Activated CD8-positive, alpha-beta T cell treated with anti-CD3 and anti-CD28 coated beads for 36 hours (primary cell): ENCODE measurements around the gene SLC24A3. TPM values are rescaled to one million over a fixed set of nuclear protein-coding genes. Genes with fewer than 3 reads are reported as not detected.

Source experiments
- ATAC-seq: fragments of 200-7000 bp; cut with Tn5 transposase; one replicate; pipeline ENCODE4 v1.10.0; 2021; ENCODE audit warnings: mild to moderate bottlenecking, moderate library complexity
- CTCF ChIA-PET: fragments of 350-600 bp; sonication (Branson Sonifier 250); formaldehyde crosslinking; loops from one replicate; lab custom pipeline; 2021; ENCODE audit warnings: antibody characterized with exemption; lab: Charles Lee
- POLR2A ChIA-PET: fragments of 350-600 bp; sonication (Branson Sonifier 250); formaldehyde crosslinking; loops from one replicate; lab custom pipeline; 2021; ENCODE audit warnings: antibody characterized with exemption; lab: Charles Lee
- DNase-seq: peaks from one replicate; pipeline ENCODE4 v3.0.0-alpha.2; 2020
- H3K27ac Mint-ChIP-seq: one replicate; pipeline ENCODE4 v1.8.0; 2021; ENCODE audit warnings: mild to moderate bottlenecking, mixed read lengths
- H3K27me3 Mint-ChIP-seq: one replicate; pipeline ENCODE4 v1.8.0; 2021; ENCODE audit warnings: mixed read lengths
- H3K36me3 Mint-ChIP-seq: one replicate; pipeline ENCODE4 v1.8.0; 2021; ENCODE audit warnings: low read depth, mixed read lengths
- H3K4me1 Mint-ChIP-seq: one replicate; pipeline ENCODE4 v1.8.0; 2021; ENCODE audit warnings: low read depth, mixed read lengths
- H3K4me3 Mint-ChIP-seq: one replicate; pipeline ENCODE4 v1.8.0; 2021; ENCODE audit warnings: mild to moderate bottlenecking, moderate library complexity, mixed read lengths
- H3K9me3 Mint-ChIP-seq: one replicate; pipeline ENCODE4 v1.8.0; 2021; ENCODE audit warnings: mixed read lengths
- CTCF ChIP-seq: fragments of 200-600 bp; IDR thresholded peaks from one replicate; pipeline ENCODE4 v1.8.0; 2022; ENCODE audit warnings: antibody characterized with exemption, mild to moderate bottlenecking
- intact Hi-C: fragments of 100-400 bp; cut with micrococcal nuclease; formaldehyde crosslinking; loops from one replicate; pipeline ENCODE4 v1.10.0; 2022
- total RNA-seq, 2 experiments: library from RNA; stranded (reverse); gene quantifications; one replicate each; pipeline ENCODE4 v1.2.3, GENCODE V29; 2021

The SLC24A3 gene
- total RNA-seq, 2 experiments from 2014 or later = not detected

- ChIA-PET POLR2A (no interaction called here), CTCF (no interaction called here)
- DNase-seq (no peak), ATAC-seq (no peak)
- Mint-ChIP-seq H3K27me3 (peaks cover 38% of the 10 kb centered on the region), H3K9me3 (no peaks in the 10 kb centered on the region), H3K36me3 (no peaks in the 10 kb centered on the region), H3K4me3 (no peak overlapping the region), H3K4me1 (no peaks in the 10 kb centered on the region), H3K27ac (no peak overlapping the region)
- intact Hi-C loops = no loop called here
- no peak for TF ChIP-seq CTCF
Observed at GRCh38 chr20:19756761-19757486, 544.5 kb downstream of the SLC24A3 start.

DNA sequence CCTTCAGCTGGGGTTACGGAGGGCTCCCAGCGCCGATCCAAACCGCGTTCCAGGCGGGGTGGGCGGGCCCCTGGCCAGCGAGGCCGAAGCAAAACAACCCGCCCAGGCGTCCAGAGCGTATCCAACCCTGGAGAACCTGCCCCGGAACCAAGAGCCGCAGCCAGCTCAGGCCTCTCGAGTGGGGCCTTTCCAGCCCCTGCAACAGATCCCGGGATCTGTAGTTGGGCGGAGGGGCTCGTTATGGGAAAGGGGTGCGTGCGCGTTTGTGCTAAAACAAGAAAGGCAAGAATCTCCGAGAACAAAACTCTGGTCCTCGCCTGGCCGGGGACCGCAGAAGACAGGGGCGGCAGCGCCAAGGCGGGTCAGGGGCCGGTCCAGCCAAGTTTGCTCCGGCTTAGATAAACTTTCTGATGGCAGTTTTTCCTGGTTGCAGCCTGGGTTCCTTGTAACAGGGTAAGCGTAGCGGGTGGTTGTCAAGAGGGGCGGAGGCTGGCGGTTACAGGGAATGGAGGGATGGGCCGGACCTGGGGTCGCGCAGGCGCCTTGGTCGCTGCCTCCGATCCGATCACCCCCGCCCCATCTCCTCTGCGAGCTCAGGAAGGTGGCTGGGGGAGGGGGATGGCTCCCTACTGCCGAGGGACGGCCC lies 545.2 kb downstream of the SLC24A3 start:
- no peak overlapping the region for H3K4me3 Mint-ChIP-seq
- POLR2A ChIA-PET = no interaction called here
- H3K27ac Mint-ChIP-seq = no peak overlapping the region
- H3K9me3 Mint-ChIP-seq = no peaks in the 10 kb centered on the region
- no peak for TF ChIP-seq CTCF
- CTCF ChIA-PET = no interaction called here
- ATAC-seq (peak; percentile 37), DNase-seq (peak; percentile 24)
- H3K4me1 Mint-ChIP-seq = no peaks in the 10 kb centered on the region
- intact Hi-C loops = no loop called here
- H3K27me3 Mint-ChIP-seq = peaks cover 38% of the 10 kb centered on the region
- no peaks in the 10 kb centered on the region for H3K36me3 Mint-ChIP-seq

DNA sequence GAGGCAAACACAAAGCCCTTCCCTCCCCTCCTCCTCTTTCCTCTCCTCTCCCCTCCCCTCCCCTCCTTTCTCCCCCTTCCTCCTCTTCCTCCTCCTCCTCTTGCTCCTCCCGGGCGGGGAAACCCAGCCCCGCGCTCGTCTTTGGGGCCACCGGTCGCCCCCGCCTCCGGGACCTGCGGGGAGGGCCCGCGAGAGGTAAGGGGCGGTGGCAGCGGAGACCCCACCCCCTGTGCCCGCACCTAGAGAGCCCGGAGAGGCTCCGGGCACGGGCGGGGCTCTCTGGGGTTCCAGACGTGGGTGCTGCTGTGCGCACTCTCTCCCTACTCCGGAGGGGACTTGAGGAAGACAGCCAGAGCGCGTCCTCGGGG lies 545.7 kb downstream of the SLC24A3 start, which contains the start of gene RIN2:
TSS of gene RIN2 (plus strand) at position 126 of the 368 bp plus-strand sequence. CDS start 131,344 bp downstream, outside the sequence.
- ChIA-PET CTCF (no interaction called here), POLR2A (no interaction called here)
- Mint-ChIP-seq H3K27me3 (peaks cover 38% of the 10 kb centered on the region), H3K27ac (no peak within 1 kb of the TSS), H3K36me3 (no peaks in the 10 kb centered on the region), H3K4me1 (no peaks in the 10 kb centered on the region), H3K4me3 (no peak within 1 kb of the TSS), H3K9me3 (no peaks in the 10 kb centered on the region)
- no peak for TF ChIP-seq CTCF
- ATAC-seq (no peak), DNase-seq (no peak)
- intact Hi-C loops = no loop called here

- H3K36me3 Mint-ChIP-seq = no peaks in the 10 kb centered on the region
- no peak for TF ChIP-seq CTCF
- ChIA-PET CTCF (no interaction called here), POLR2A (no interaction called here)
- no peaks in the 10 kb centered on the region for H3K9me3 Mint-ChIP-seq
- no peak overlapping the region for H3K27ac Mint-ChIP-seq
- ATAC-seq (no peak), DNase-seq (no peak)
- intact Hi-C loops = no loop called here
- no peak overlapping the region for H3K4me3 Mint-ChIP-seq
- peaks cover 36% of the 10 kb centered on the region for H3K27me3 Mint-ChIP-seq
- H3K4me1 Mint-ChIP-seq = no peaks in the 10 kb centered on the region
Observed at GRCh38 chr20:19758501-19759331, 546.3 kb downstream of the SLC24A3 start.
